Measurements from ENCODE around the gene ITGA7.

- TF ChIP-seq ISL1 (CRISPR knock-in tag; IDR thresholded peaks at IDR 0.05) (no peak), CSRNP3 (CRISPR knock-in tag; IDR thresholded peaks at IDR 0.05) (no peak), RARB (CRISPR knock-in tag; IDR thresholded peaks at IDR 0.05) (no peak), PATZ1 (CRISPR knock-in tag; IDR thresholded peaks at IDR 0.05; ENCODE audit: borderline replicate concordance) (no peak), SNAI2 (CRISPR knock-in tag; IDR thresholded peaks at IDR 0.05) (no peak), CSDC2 (CRISPR knock-in tag; IDR thresholded peaks at IDR 0.05) (no peak), ZFP3 (CRISPR knock-in tag; IDR thresholded peaks at IDR 0.05) (no peak), POU6F1 (CRISPR knock-in tag; IDR thresholded peaks at IDR 0.05; ENCODE audit: borderline replicate concordance, low read depth) (no peak), ARNTL (CRISPR knock-in tag; IDR thresholded peaks at IDR 0.05; ENCODE audit: borderline replicate concordance, low read depth) (no peak), TOX (CRISPR knock-in tag; IDR thresholded peaks at IDR 0.05; ENCODE audit: borderline replicate concordance) (no peak)
- TF ChIP-seq, protein P1, sequence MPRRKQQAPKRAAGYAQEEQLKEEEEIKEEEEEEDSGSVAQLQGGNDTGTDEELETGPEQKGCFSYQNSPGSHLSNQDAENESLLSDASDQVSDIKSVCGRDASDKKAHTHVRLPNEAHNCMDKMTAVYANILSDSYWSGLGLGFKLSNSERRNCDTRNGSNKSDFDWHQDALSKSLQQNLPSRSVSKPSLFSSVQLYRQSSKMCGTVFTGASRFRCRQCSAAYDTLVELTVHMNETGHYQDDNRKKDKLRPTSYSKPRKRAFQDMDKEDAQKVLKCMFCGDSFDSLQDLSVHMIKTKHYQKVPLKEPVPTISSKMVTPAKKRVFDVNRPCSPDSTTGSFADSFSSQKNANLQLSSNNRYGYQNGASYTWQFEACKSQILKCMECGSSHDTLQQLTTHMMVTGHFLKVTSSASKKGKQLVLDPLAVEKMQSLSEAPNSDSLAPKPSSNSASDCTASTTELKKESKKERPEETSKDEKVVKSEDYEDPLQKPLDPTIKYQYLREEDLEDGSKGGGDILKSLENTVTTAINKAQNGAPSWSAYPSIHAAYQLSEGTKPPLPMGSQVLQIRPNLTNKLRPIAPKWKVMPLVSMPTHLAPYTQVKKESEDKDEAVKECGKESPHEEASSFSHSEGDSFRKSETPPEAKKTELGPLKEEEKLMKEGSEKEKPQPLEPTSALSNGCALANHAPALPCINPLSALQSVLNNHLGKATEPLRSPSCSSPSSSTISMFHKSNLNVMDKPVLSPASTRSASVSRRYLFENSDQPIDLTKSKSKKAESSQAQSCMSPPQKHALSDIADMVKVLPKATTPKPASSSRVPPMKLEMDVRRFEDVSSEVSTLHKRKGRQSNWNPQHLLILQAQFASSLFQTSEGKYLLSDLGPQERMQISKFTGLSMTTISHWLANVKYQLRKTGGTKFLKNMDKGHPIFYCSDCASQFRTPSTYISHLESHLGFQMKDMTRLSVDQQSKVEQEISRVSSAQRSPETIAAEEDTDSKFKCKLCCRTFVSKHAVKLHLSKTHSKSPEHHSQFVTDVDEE (CRISPR knock-in tag; IDR thresholded peaks at IDR 0.05) = no peak
Measured at GRCh38 chr12:55725556-55725955, 17.9 kb upstream of the ITGA7 start.

Data from SK-N-SH treated with all-trans-retinoic acid at 6 μM for 48 hours (cell line).